GM10847 (cell line): Measurements from ENCODE around the gene TRIM47.

ENCODE experiments used
- POLR2A ChIP-seq: IDR thresholded peaks from 2 replicates; pipeline ENCODE4 v1.6.1; 2011; ENCODE audit not compliant: insufficient read length; ENCODE audit errors: extremely low read depth

The TRIM47 gene

DNA sequence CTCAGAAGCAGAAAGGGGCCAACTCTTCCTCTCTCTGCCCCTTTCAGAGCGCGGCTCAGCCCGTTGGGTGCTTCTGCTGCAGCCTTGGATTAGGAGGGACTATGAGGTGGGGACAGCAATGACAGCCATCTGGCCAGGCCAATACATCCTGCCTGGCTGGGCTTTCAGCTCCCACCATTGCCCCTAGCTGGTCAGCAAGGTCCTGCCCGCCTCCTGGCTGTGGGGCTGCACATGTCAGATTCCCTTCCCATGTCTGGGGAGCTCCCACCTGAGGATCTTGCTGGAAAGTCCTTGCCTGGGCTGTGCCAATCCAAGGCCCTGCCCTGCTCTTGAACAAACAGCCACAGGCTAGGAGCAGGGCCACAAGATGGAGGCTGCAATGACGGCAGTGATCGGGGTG, 10.1 kb upstream of the TRIM47 start:
- TF ChIP-seq POLR2A, result no peak

DNA sequence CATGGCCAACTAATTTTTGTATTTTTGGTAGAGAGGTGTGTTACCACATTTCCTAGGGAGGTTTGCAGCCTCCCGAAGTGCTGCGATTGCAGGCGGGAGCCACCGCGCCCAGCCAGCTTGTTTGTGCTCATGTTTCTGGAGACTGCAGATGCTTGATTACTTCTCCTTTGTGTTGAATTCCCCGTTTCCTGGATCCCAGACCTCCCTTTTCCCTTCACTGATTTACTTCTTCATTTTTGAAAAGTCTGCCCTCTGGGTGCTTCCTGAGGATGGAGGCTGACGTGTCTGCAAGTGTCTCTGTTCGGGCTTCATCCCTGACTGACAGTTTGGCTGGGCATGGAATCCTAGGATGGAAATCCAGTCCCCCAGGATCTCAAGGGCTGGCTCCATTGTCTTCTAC, 7.0 kb upstream of the TRIM47 start:
- TF ChIP-seq POLR2A, result no peak

DNA sequence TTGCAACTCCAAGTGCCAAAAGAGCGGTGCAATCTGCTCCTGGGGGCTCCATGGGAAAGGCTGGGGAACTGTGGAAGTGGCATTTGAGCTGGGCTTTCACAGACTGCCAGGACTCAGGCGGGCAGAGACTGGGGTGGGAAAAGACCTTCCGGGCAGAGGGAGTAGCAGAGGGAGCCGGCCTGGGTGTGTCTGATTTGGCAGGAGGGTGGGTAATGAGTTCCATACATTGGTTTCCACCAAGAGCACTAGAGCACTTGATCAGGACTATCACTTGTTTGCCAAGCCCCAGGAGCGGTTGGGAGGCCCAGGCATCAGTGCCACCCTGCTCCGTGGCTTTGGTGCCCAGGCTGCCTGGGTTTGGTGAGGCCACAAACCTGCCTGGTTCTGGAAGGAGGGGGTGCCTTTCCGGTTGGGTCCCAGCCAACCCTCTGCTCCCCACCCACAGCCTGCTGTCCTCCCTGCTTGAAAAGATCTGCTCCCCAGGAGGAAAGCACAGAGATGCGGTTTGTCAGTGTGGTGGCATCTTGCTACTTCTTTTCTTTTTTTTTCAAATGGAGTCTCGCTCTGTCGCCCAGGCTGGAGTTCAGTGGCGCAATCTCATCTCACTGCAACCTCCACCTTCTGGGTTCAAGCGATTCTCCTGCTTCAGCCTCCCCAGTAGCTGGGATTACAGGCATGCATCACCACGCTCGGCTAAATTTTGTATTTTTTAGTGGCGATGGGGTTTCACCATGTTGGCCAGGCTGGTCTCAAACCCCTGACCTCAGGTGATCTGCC, 3.5 kb upstream of the TRIM47 start:
- TF ChIP-seq POLR2A, result no peak

DNA sequence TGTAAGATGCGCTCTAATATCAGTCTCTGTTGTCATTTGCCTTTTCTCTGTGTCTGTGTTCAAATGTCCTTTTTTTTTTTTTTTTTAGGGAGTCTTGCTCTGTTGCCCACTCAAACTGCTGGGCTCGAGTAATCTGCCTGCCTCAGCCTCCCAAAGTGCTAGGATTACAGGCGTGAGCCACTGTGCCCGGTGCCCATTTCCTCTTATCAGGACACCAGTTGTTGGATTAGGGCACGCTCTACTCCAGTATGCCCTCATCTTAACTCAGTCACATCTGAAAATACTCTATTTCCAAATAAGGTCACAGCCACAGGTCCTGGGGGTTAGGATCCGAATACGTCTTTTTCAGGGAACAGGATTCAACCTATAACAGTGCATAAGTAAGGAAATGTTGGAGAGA, 1.9 kb upstream of the TRIM47 start:
- no peak for TF ChIP-seq POLR2A

GRCh38 chr17:75877752-75878173, 618 bp downstream of the TRIM47 start:
- no peak for TF ChIP-seq POLR2A

- no peak for TF ChIP-seq POLR2A
These were observed 1.2 kb downstream of the TRIM47 start for GRCh38 chr17:75876938-75877751.

GRCh38 chr17:75876190-75876937, 2.0 kb downstream of the TRIM47 start:
- no peak for TF ChIP-seq POLR2A

DNA sequence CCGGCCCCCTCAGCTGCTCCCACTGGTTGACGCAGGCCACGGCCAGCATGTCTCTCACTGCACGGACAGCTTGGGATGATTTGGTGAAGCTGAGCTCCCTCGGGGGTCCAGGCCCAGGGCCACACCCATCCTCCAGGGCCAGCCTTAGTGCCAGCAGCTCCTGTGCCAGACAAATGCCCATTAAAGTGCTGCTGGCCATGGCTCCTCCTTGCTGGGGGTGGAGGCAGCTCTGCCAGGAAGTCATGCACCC, 2.5 kb downstream of the TRIM47 start:
- TF ChIP-seq POLR2A, result no peak

DNA sequence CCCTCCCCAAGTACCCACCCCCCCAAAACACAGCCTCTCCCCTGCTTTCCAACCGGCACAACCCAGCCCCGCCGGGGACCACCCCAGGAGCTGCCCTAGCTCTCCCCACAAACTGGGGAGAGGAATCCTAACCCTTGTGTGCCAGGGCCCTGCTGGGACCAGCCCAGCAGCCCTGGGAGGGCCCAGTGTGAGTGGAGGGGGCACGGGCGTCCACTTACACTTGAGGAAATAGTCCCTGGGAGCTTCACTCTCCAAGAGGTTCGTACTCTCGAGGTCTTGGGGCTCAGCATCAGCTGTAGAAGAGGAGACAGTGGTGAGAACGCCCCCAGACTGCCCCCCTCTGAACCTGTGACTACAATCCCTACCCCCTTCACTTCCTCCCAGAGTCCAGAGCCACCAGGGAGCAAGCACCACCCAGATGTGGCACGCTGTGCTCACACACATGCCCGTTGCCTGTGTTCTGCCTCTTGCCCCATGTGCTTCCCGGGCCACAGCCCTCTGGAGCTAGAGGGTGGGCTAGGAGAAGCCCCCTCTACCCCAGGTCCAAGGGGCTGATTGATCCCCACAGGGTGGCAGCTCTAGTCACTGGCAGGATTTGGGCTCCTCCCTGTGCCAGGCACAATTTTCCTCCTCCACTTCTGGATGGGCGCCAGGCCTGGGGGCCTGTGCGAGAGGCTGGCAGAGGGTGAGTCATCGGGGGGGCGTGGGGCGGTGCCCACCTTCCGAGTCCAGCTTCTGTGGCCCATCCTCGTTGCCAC, 3.0 kb downstream of the TRIM47 start:
- no peak for TF ChIP-seq POLR2A

- no peak for TF ChIP-seq POLR2A
These were observed 3.8 kb downstream of the TRIM47 start for GRCh38 chr17:75874323-75875181.

GRCh38 chr17:75873587-75874322, 4.6 kb downstream of the TRIM47 start:
- no peak for TF ChIP-seq POLR2A

- TF ChIP-seq POLR2A, result no peak
These were observed 5.7 kb downstream of the TRIM47 start for GRCh38 chr17:75872434-75873351.
